Epithelial cell of esophagus (primary cell): Measurements from ENCODE around the gene OCRL.

Source experiments
- DNase-seq: peaks from one replicate; pipeline ENCODE4 v3.0.0; 2010; ENCODE audit warnings: low read depth
- H3K4me3 ChIP-seq: 2 replicates; pipeline ENCODE4 v1.5.1; 2011; ENCODE audit warnings: mild to moderate bottlenecking, low read length, control low read depth
- CTCF ChIP-seq: IDR thresholded peaks from 2 replicates; pipeline ENCODE4 v1.5.1; 2011; ENCODE audit warnings: low read depth, mild to moderate bottlenecking, low read length, control low read depth, inconsistent platforms; ENCODE audit not compliant: insufficient read depth; ENCODE audit errors: missing control alignments

The OCRL gene

GRCh38 chrX:129530410-129530809 lies 9.6 kb upstream of the OCRL start:
- no peak for TF ChIP-seq CTCF
- no peak for DNase-seq
- H3K4me3 ChIP-seq: no peak overlapping the region

GRCh38 chrX:129531132-129531531 lies 8.9 kb upstream of the OCRL start:
- no peak overlapping the region for H3K4me3 ChIP-seq
- DNase-seq: no peak
- no peak for TF ChIP-seq CTCF

- DNase-seq: peak; percentile 68
- TF ChIP-seq CTCF: no peak
- no peak overlapping the region for H3K4me3 ChIP-seq
These were observed 5.1 kb upstream of the OCRL start for GRCh38 chrX:129534816-129535578.

DNA sequence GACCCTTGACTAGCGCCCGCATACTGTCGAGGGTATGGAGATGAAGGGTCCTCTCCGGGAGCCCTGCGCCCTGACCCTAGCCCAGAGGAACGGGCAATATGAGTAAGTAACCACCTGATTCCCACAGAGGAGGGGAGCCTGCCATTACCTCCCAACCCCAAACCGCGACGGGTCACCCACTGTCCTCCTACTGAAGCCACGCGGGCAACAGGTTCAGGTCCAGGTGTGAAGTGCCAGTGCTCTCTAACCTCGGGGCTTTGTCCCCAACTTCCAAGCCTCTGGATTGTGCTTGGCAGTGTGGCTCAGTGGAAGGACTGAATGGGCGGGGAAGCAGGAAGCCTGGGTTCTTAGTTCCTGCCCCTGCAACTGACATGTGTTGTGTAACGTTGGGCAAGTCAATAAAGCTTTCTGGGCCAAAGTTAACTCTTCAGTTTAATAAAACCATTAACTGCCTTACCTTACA lies 694 bp downstream of the OCRL start:
- DNase-seq: peak; percentile 34
- TF ChIP-seq CTCF: no peak
- H3K4me3 ChIP-seq: peak overlapping the region; percentile 56

DNA sequence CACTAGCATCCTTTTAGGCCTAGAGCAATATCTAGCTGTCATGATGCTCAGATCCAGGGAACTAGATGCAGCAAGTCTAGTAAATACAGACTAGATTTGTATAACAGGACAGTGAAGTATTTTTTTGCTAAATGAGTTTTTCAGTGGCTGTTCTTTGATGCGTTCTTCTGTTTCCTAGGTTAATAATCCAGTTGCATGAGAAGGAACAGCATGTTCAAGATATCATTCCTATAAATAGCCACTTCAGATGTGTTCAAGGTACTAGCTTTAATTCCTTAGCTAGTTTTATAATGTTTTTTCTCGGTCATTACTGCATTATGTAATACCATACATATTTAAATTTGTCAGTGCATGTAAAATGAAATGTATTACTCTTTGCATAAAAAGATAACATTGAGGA lies 4.7 kb downstream of the OCRL start:
- TF ChIP-seq CTCF: no peak
- no peak overlapping the region for H3K4me3 ChIP-seq
- DNase-seq: no peak

DNA sequence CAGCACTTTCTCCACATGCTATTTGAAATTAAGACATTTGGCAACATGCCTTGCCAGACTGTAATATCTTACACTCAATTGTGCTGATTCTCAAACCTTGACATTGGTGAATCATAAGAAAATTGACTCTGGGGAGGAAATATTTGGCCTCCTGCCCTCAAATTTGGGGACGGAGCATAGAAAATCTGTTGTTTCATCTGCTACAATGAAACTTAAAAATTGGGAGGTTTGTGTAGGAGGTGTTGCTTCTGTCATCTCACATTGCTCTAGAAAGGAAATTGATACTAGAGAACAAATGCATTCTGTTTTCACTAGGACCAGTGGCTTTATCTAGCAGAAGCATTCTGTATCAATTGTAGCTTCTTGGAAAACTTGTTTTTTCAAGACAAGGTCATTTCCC lies 5.3 kb downstream of the OCRL start:
- H3K4me3 ChIP-seq: no peak overlapping the region
- TF ChIP-seq CTCF: no peak
- DNase-seq: no peak

- DNase-seq: no peak
- TF ChIP-seq CTCF: no peak
- no peak overlapping the region for H3K4me3 ChIP-seq
These were observed 9.1 kb downstream of the OCRL start for GRCh38 chrX:129549124-129549523.
